Right forelimb (tissue), 1 donor: Measurements from ENCODE around the gene ABCF2.
A peak's percentile ranks its signal among the peaks of the same experiment; 100 is the strongest.

Experiments used
- DNase-seq: peaks from one replicate; pipeline ENCODE4 v3.0.0-alpha.2; 2018

Gene ABCF2

DNA sequence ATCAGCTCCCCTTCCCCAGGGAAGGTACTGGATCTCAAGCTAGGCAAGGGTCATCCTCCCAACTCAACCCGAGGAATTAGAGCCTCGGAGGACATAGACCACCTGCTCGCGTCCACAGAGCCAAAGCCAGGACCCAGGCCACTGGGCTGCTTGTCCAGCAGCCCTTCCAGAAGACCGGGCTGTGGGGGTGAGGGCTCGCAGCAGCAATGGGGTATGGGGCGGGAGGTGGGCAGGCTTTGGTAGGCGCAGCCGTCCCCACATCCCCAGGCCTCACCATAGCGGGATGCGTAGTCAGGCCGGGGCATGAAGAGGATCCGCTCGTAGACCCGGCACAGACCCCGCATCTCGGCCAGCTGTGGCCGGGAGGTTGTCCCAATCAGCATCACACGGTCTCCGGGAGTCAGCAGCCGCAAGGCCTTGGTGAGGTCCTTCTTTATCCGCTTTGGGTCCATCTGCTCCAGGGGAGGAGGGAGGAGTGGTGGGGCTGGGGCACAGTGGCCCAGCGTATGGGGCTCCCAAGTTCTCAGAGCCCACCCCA lies 34.9 kb downstream of the ABCF2 start:
- no peak for DNase-seq

GRCh38 chr7:151191544-151191943 lies 35.5 kb downstream of the ABCF2 start:
- no peak for DNase-seq

DNA sequence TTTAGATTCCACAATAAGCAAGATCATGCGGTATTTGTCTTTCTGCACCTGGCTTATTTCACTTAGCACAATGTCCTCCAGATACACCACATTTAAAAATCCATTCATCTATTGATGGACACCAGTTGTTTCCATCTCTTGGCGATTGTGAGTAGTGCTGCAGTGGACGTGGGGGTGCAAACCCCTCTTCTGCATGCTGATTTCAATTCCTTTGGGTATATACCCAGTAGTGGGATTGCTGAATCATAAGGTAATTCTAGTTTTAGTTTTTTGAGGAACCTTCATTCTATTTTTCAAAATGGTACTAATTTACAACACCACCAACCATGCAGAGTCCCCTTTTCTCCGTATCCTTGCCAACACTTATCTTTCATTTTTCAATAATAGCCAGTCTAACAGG lies 38.0 kb downstream of the ABCF2 start:
- no peak for DNase-seq

- no peak for DNase-seq
These were observed 38.8 kb downstream of the ABCF2 start for GRCh38 chr7:151188252-151188542.

GRCh38 chr7:151187409-151188251 lies 39.4 kb downstream of the ABCF2 start:
- DNase-seq = no peak

- no peak for DNase-seq
These were observed 40.2 kb downstream of the ABCF2 start, which contains the start of gene ASB10 for GRCh38 chr7:151186640-151187408. ASB10 (minus strand) TSS chr7:151187250; CDS start chr7:151187130, 120 bp downstream.

- no peak for DNase-seq
These were observed 41.0 kb downstream of the ABCF2 start for GRCh38 chr7:151185762-151186639.

GRCh38 chr7:151181011-151181431 lies 46.0 kb downstream of the ABCF2 start:
- DNase-seq = peak; percentile 52

DNA sequence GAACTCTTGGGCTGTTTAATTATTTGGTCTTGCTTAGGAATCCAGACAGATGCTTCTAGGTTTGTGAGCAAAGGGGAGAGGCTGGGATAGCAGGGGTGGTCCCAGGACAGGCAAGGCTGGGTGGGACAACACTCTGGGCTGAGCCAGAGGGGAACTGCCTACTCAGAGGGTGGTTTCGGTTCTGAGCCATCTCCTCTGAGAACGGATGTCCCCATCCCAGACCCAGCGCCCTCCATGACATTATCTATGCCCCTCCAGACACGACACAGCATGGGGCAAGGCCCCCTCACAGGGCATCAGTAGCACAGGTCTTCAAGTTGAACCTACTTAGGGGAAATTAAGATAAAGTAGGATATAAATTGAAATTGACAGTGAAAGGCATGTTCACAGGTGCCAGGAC lies 47.1 kb downstream of the ABCF2 start:
- DNase-seq = no peak

DNA sequence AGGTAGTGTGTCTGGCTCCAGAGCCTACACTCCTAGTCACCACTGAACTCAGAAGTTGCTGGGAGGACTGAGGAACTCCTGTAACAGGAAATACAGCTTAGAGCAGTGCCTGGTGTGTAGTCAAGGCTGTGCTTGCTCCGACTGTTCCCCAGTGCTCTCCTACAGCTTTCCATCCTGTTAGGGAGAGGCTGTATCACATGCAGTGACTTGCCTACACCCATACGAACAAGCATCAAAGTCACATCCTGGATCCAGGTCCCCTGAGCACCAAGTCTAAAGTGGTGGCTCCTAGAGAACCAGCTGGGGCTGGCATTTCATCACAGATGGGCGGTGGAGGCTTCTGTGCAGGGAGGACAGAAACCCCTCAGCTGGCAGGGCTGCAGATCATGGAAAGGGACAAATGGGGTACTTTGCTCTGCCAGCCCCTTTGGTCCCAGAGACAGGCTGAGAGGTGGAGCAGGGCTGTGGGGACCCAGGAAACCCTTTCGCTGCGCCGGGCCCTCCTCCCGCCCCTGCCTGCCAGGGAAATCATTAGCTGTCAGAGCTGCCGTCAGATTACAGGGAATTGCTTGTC lies 47.6 kb downstream of the ABCF2 start:
- no peak for DNase-seq

GRCh38 chr7:151178831-151179230 lies 48.2 kb downstream of the ABCF2 start:
- no peak for DNase-seq

DNA sequence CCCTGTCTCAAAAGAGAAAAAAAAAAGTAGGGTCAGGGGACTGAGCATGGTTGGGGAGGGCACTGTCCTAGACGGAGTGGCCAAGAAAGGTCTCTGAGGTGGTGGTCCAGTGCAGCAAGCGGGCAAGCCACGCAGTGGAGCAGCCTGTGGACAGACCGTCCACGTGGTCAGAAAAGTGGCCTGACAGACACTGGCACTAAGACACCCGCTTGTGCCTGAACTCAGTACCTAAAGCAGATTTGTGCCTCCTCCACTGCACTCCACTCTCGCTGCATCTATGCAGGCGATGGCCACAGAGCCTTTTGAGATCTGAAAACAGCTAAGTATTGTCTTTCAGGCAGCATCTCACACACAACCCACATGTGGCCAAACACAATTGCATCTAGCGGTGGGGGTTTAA lies 48.8 kb downstream of the ABCF2 start:
- no peak for DNase-seq

GRCh38 chr7:151177310-151177709 lies 49.7 kb downstream of the ABCF2 start:
- DNase-seq = no peak

- DNase-seq = no peak
These were observed 50.6 kb downstream of the ABCF2 start for GRCh38 chr7:151176401-151176800.

DNA sequence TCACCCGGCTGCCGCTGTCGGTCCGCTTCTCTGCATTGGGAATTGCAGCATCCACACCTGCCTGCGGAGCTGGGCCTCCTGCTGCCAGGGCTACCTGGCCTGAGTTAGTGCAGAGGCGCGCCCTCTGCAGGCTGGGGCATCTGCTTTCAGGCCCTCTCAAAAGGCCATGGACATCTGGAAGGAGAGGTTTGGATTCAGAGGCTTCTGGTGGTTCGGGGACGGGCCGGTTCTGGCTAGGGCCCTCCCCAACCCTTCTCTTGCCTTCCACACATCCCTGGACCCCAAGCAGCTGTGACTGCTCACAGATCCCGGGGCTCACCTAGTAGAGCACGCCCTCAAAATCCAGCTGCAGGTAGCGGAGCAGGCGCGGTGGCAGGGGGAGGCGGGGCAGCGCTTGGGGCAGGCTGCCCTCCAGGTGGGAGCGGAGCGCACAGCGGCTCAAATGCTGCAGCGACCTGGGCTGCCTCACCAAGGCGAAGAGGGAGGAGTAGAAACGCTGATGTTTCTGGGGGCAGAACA lies 51.2 kb downstream of the ABCF2 start:
- DNase-seq = no peak

- no peak for DNase-seq
These were observed 51.8 kb downstream of the ABCF2 start for GRCh38 chr7:151175047-151175792.

GRCh38 chr7:151174246-151175046 lies 52.6 kb downstream of the ABCF2 start:
- DNase-seq = no peak

DNA sequence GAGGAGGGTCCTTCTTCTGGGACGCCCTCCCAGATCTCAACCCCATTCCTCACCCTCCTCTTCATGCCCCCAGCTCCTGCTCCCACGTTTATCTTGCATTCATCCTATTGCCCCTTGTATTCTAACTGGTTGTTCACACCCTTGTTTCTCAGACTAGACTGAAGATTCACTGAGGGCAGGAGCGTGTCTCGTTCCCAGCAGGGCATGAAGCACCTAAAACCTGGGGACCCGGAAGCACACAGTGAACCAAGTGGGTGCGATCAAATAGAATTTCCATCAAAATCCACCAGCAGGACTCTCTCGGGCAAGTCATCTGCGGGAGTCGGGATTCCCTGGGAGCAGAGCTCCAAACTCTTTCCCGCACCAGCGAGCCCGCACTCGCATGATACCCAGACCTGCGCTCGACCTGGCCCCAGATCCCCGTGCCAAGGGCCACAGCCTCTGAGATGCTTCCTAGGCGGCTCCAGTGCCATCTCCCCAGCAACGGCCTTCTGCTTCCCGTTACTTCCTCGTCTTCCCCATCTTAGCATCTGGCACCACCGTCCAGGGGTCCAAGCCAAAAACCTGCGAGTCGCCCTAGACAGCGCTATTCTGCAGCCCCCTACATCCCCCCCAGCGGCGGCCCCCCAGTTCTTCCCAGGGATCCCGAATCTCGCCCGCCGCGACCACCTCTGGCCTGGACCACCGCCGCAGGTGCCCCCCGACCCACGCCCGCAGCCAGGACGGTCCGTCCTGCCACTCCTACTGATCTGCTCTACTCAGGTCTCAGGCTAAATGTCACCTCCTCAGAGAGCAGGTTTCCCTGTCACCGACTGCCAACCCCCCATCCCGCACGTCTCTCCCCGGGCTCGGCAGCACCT lies 53.4 kb downstream of the ABCF2 start:
- DNase-seq = no peak

GRCh38 chr7:151172273-151173141 lies 54.5 kb downstream of the ABCF2 start:
- DNase-seq = peak; percentile 90
